GM19397 (cell line): ENCODE results near the gene UBC.

Experiments
- ATAC-seq: cut with Tn5 transposase; IDR thresholded peaks from one replicate; pipeline ENCODE4 v1.9.1; 2021; ENCODE audit warnings: mild to moderate bottlenecking, moderate library complexity; ENCODE audit not compliant: unreplicated experiment

Gene UBC

DNA sequence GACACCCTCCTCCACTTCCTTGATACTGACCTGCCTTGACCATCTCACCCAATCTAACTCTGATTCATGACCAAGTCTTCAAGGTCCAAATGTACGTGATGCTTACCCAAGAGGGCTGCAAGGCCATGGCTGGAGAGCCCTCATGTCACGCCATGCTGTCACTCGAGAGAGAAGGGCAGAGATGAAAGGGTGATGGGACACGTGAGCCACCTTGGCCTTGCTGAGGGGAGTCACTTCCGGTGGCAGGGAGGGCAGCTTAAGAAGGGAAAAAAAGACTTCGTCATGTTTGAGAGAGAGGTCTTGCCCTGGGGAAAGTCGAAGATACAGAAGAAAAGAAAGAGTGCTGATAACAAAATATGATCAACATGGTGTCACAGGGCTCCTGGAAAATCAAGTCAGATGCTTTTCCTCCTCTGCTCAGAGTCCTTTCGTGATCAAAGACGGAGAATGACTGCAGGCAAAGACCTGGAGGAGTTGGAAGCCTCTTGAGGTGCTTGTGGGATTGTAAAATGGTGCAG is 47.5 kb downstream of the UBC start:
- ATAC-seq = no peak

DNA sequence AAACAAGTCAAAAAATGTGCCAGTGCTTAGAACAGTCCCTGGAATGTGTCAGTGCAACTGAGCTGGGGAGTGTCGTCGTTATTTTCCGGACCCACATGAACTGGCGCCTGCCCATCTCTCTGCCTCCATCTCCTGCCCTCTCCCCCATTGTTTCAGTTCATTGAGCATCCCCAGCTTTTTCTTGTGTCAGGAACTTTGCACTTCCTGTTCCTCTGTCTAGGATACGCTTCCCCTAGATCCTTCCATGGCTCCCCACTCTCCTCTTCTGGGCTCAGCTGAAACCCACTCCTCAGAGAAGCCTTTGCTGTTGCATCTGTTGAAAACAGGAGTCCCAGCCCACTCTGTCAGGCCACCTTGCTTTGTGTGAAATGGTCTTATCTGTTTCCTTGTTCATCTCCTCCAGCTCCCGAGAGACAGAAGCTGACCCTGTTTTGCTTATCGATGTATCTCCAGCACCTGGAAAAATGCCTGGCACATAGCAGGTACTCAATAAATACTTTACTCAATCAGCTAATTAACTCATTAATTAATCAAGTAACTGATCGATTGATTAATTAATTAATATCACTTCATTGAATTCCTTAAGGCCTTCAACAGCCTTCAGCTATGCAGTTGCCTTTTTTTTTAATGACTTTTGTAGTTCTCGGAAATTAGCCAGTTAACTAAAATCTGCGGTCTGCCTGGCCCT is 48.1 kb downstream of the UBC start:
- ATAC-seq = no peak

DNA sequence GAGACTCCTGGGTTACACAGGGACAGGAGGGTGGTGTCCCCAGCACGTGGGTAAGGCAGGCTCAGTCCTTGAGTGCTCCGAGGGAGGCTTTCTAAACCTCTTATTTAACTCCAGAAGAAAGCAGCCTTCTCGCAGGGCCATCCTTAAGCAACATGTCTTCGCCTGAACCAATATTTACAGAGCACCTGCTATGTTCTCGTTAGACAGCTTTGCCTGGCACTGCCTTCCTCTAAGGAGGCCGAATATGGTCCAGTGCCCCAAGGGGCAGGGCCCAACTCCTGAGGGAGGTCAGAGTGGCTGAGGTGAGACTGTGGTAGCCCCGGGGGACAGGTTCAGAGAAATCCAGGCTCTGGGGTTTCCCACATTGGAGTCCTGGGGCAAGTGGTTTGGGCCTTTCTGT is 48.7 kb downstream of the UBC start:
- ATAC-seq = no peak

DNA sequence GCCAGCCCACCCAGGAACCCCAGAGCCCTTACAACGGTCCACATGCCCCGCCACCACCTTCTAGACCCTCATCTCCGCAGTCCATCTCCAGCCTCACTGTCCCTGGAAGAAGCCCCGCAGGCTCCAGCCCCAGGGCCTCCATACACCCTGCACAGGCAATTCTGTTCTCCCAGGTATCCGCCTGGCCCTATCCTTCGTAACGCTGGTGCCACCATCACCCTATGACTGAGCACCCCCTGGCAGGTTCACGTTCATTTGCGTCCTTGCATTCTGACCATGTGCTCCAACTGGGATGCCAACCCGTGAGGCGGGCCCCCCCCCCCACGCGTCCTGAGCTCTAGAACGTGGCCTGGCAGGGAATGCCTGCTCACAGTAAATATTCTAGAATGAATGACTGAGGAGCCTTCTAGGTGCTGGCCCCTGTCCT is 50.1 kb downstream of the UBC start:
- ATAC-seq = no peak

DNA sequence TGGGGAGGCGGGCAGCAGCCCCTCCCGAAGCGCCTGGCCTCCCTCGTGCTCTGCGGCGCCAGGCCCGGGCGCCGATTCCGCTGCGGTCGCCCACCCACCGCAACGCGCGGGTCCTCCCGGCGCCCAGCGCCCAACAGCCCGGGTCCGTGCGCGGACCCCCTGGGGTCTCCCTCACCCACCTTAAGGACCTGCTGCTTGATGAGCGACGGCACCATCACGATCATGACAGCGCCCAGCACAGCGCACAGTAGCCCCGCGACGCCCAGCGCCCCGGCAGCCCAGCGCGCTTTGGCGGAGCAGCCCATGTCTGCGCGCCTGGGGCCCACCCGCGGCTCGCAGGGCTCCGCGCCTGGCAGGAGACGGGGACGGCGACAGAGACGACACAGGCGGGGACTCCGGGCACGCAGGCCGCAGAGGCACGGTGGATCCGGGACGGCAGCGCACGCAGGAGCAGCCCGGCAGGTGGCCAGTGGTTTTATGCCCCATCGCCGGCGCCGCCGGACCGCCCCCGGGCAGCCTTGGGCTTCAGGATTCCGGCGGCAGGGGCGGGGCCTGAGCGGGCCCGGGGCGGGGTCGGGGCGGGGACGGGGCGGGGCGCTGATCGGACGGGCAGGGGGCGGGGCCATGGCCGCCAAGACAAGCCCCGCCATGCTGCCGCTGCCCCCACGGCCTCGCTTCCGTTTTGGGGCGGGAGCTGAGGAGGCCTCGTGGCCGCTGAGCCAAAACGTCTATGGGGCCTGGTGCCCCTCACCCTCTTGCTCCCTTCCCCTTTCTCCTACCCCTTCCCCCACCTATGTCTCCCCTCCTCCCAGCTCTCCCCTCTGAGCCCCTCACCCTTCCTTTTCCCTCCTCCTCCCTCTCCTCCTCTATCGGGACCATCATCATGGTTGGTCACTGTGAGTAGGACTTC is 50.8 kb downstream of the UBC start, which contains the start of gene SCARB1:
Gene SCARB1, minus strand, starts transcription at position 449 of the 910 bp plus-strand sequence. Its CDS starts 144 bp downstream, at position 305.
- peak; percentile 75 for ATAC-seq

DNA sequence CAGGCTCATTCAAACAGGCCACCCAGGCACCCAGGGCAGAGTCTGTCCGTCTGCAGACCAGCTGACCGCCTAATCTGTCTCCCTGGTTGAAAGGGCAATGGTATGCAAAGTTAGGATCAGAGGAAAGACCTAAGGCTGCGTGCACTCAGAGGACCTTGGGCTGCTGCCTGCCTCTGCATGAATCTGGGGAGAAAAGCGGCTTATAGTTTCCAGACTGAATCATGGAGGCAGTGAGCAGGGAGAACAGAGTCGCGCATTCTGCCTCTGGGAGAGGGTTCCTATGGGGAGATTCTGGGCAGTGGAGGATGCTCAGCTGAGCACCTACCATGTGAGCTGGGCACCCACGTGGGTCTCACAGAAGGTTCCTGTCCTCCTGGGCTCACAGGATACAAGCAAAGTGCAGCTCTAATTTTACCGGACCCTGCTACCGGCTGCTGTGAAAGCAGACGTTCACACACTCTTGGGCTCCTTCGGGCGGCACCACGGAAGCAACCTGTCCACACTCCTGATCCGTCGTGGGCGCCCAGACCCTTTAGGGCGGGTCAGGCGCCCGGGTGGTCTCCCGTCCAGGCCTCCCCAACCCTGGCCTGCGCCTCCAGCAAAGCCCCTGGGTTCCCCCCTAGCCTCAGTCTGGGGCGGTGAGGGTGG is 51.6 kb downstream of the UBC start:
- peak; percentile 28 for ATAC-seq

DNA sequence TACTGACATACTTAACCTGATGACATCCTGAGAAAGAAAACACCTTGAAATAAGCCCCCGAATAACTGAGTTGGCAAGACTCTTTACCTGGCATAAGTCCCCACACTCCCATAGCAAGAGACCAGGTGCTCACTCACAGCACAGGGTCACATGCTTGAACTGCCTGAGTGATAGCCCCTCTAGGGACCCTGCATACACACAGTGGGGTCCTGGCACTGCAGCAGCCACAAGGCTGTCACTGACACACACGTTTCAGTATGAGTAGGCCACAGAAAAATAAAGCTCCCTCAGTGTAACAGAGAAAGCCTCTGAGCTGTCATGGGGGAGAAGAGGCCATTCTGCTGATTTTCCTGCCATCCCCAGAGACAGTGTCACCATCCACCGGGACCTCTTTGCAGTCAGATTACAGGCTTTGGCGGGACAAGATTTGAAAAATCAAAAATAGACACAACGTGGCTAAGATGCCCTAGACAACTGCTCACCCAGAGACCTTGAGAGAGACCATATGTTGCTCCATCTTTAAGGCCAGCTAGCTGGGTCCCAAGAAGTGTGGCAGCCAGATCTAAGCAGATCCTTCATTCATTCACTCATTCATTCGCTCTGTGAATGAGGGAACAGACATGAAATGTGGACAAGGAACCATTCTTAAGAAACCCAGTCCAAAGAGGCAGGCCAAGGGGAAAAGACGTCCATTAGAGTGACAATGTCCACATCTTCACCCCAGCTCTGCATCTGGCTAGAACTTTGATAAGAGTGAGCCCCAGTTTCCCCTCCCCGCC is 52.4 kb downstream of the UBC start:
- ATAC-seq = no peak
